Measurements from ENCODE around the gene ARAP1. TPM values are rescaled to one million over a fixed set of nuclear protein-coding genes. Genes with fewer than 3 reads are reported as not detected.
A peak's percentile ranks its signal among the peaks of the same experiment; 100 is the strongest.

ARAP1 gene
- total RNA-seq, 3 donors from 2014 or later: 52.3 to 58.1 (median 52.8) TPM

GRCh38 chr11:72679869-72680268 is 72.3 kb downstream of the ARAP1 start:
- no peak overlapping the region for H3K4me3 Mint-ChIP-seq
- peaks cover 13% of the 10 kb centered on the region for H3K4me1 Mint-ChIP-seq (ENCODE audit: low read depth)
- peaks cover 30% of the 10 kb centered on the region for H3K27me3 Mint-ChIP-seq (ENCODE audit: low read depth)
- DNase-seq: no peak
- no peaks in the 10 kb centered on the region for H3K36me3 Mint-ChIP-seq (ENCODE audit: insufficient read depth)
- ATAC-seq: no peak
- no peaks in the 10 kb centered on the region for H3K9me3 Mint-ChIP-seq

GRCh38 chr11:72678524-72678923 is 73.7 kb downstream of the ARAP1 start:
- Mint-ChIP-seq H3K9me3 (no peaks in the 10 kb centered on the region), H3K4me3 (no peak overlapping the region), H3K36me3 (ENCODE audit: insufficient read depth) (no peaks in the 10 kb centered on the region), H3K27me3 (ENCODE audit: low read depth) (peaks cover 44% of the 10 kb centered on the region), H3K4me1 (ENCODE audit: low read depth) (peaks cover 7% of the 10 kb centered on the region)
- no peak for DNase-seq
- ATAC-seq: no peak

- H3K4me3 Mint-ChIP-seq: no peak overlapping the region
- DNase-seq: peak; percentile 48
- H3K36me3 Mint-ChIP-seq (ENCODE audit: insufficient read depth): no peaks in the 10 kb centered on the region
- H3K9me3 Mint-ChIP-seq: no peaks in the 10 kb centered on the region
- peak; percentile 85 to 92 for ATAC-seq
- peaks cover 9% of the 10 kb centered on the region for H3K4me1 Mint-ChIP-seq (ENCODE audit: low read depth)
- peaks cover 60% of the 10 kb centered on the region for H3K27me3 Mint-ChIP-seq (ENCODE audit: low read depth)
Observed at GRCh38 chr11:72676861-72677341, 75.3 kb downstream of the ARAP1 start.

GRCh38 chr11:72675221-72675620 is 77.0 kb downstream of the ARAP1 start:
- Mint-ChIP-seq H3K4me1 (ENCODE audit: low read depth) (peaks cover 9% of the 10 kb centered on the region), H3K36me3 (ENCODE audit: insufficient read depth) (no peaks in the 10 kb centered on the region), H3K9me3 (no peaks in the 10 kb centered on the region), H3K27me3 (ENCODE audit: low read depth) (peaks cover 75% of the 10 kb centered on the region), H3K4me3 (no peak overlapping the region)
- DNase-seq (no peak), ATAC-seq (no peak)

GRCh38 chr11:72673943-72674828 is 78.0 kb downstream of the ARAP1 start, which contains the start of gene PDE2A:
PDE2A (minus strand) TSS chr11:72674422; CDS start chr11:72674207, 215 bp downstream.
- DNase-seq (no peak), ATAC-seq (no peak)
- no peaks in the 10 kb centered on the region for H3K36me3 Mint-ChIP-seq (ENCODE audit: insufficient read depth)
- H3K9me3 Mint-ChIP-seq: no peaks in the 10 kb centered on the region
- peaks cover 78% of the 10 kb centered on the region for H3K27me3 Mint-ChIP-seq (ENCODE audit: low read depth)
- H3K4me1 Mint-ChIP-seq (ENCODE audit: low read depth): peaks cover 9% of the 10 kb centered on the region
- H3K4me3 Mint-ChIP-seq: no peak within 1 kb of the TSS

GRCh38 chr11:72673284-72673942 is 78.8 kb downstream of the ARAP1 start:
- no peaks in the 10 kb centered on the region for H3K36me3 Mint-ChIP-seq (ENCODE audit: insufficient read depth)
- ATAC-seq (no peak), DNase-seq (no peak)
- peaks cover 13% of the 10 kb centered on the region for H3K4me1 Mint-ChIP-seq (ENCODE audit: low read depth)
- H3K9me3 Mint-ChIP-seq: no peaks in the 10 kb centered on the region
- H3K4me3 Mint-ChIP-seq: no peak overlapping the region
- peaks cover 86% of the 10 kb centered on the region for H3K27me3 Mint-ChIP-seq (ENCODE audit: low read depth)

GRCh38 chr11:72672597-72673238 is 79.5 kb downstream of the ARAP1 start:
- H3K4me1 Mint-ChIP-seq (ENCODE audit: low read depth): peaks cover 12% of the 10 kb centered on the region
- no peak overlapping the region for H3K4me3 Mint-ChIP-seq
- H3K36me3 Mint-ChIP-seq (ENCODE audit: insufficient read depth): no peaks in the 10 kb centered on the region
- ATAC-seq (no peak), DNase-seq (no peak)
- H3K9me3 Mint-ChIP-seq: no peaks in the 10 kb centered on the region
- peaks cover 86% of the 10 kb centered on the region for H3K27me3 Mint-ChIP-seq (ENCODE audit: low read depth)

- no peaks in the 10 kb centered on the region for H3K36me3 Mint-ChIP-seq (ENCODE audit: insufficient read depth)
- H3K4me3 Mint-ChIP-seq: no peak overlapping the region
- ATAC-seq (no peak), DNase-seq (no peak)
- peaks cover 8% of the 10 kb centered on the region for H3K4me1 Mint-ChIP-seq (ENCODE audit: low read depth)
- H3K9me3 Mint-ChIP-seq: peaks cover 8% of the 10 kb centered on the region
- peaks cover 87% of the 10 kb centered on the region for H3K27me3 Mint-ChIP-seq (ENCODE audit: low read depth)
Observed at GRCh38 chr11:72671152-72672099, 80.8 kb downstream of the ARAP1 start.

GRCh38 chr11:72670041-72670440 is 82.2 kb downstream of the ARAP1 start:
- Mint-ChIP-seq H3K36me3 (ENCODE audit: insufficient read depth) (no peaks in the 10 kb centered on the region), H3K4me3 (no peak overlapping the region), H3K4me1 (ENCODE audit: low read depth) (peaks cover 6% of the 10 kb centered on the region), H3K9me3 (peaks cover 8% of the 10 kb centered on the region), H3K27me3 (ENCODE audit: low read depth) (peaks cover 86% of the 10 kb centered on the region)
- no peak for ATAC-seq
- no peak for DNase-seq

- H3K36me3 Mint-ChIP-seq (ENCODE audit: insufficient read depth): no peaks in the 10 kb centered on the region
- peaks cover 86% of the 10 kb centered on the region for H3K27me3 Mint-ChIP-seq (ENCODE audit: low read depth)
- DNase-seq (no peak), ATAC-seq (no peak)
- peaks cover 8% of the 10 kb centered on the region for H3K9me3 Mint-ChIP-seq
- no peak overlapping the region for H3K4me3 Mint-ChIP-seq
- H3K4me1 Mint-ChIP-seq (ENCODE audit: low read depth): peaks cover 6% of the 10 kb centered on the region
Observed at GRCh38 chr11:72669527-72669926, 82.7 kb downstream of the ARAP1 start.

- Mint-ChIP-seq H3K4me1 (ENCODE audit: low read depth) (peaks cover 6% of the 10 kb centered on the region), H3K4me3 (no peak overlapping the region), H3K27me3 (ENCODE audit: low read depth) (peaks cover 78% of the 10 kb centered on the region), H3K36me3 (ENCODE audit: insufficient read depth) (no peaks in the 10 kb centered on the region), H3K9me3 (peaks cover 8% of the 10 kb centered on the region)
- ATAC-seq (peak; percentile 87 to 93), DNase-seq (no peak)
Observed at GRCh38 chr11:72668629-72669347, 83.4 kb downstream of the ARAP1 start.

GRCh38 chr11:72665911-72666472 is 86.2 kb downstream of the ARAP1 start:
- peaks cover 4% of the 10 kb centered on the region for H3K4me1 Mint-ChIP-seq (ENCODE audit: low read depth)
- peaks cover 55% of the 10 kb centered on the region for H3K27me3 Mint-ChIP-seq (ENCODE audit: low read depth)
- no peaks in the 10 kb centered on the region for H3K36me3 Mint-ChIP-seq (ENCODE audit: insufficient read depth)
- no peak overlapping the region for H3K4me3 Mint-ChIP-seq
- no peak for DNase-seq
- peaks cover 8% of the 10 kb centered on the region for H3K9me3 Mint-ChIP-seq
- ATAC-seq: no peak

- H3K4me1 Mint-ChIP-seq (ENCODE audit: low read depth): no peaks in the 10 kb centered on the region
- DNase-seq: no peak
- no peak overlapping the region for H3K4me3 Mint-ChIP-seq
- H3K36me3 Mint-ChIP-seq (ENCODE audit: insufficient read depth): no peaks in the 10 kb centered on the region
- no peak for ATAC-seq
- H3K9me3 Mint-ChIP-seq: peaks cover 1% of the 10 kb centered on the region
- peaks cover 23% of the 10 kb centered on the region for H3K27me3 Mint-ChIP-seq (ENCODE audit: low read depth)
Observed at GRCh38 chr11:72662036-72662435, 90.2 kb downstream of the ARAP1 start.

All from activated T-cell treated with anti-CD3 and anti-CD28 coated beads, Interleukin-2, amount 50 U/mL, for 4 hours (primary cell).